ENCODE data around the gene SLC9A8.
A peak's percentile ranks its signal among the peaks of the same experiment; 100 is the strongest.

Gene SLC9A8

GRCh38 chr20:49786668-49787370, 25.8 kb upstream of the SLC9A8 start:
- no peak for DNase-seq (ENCODE audit: low read depth, low spot score)

DNA sequence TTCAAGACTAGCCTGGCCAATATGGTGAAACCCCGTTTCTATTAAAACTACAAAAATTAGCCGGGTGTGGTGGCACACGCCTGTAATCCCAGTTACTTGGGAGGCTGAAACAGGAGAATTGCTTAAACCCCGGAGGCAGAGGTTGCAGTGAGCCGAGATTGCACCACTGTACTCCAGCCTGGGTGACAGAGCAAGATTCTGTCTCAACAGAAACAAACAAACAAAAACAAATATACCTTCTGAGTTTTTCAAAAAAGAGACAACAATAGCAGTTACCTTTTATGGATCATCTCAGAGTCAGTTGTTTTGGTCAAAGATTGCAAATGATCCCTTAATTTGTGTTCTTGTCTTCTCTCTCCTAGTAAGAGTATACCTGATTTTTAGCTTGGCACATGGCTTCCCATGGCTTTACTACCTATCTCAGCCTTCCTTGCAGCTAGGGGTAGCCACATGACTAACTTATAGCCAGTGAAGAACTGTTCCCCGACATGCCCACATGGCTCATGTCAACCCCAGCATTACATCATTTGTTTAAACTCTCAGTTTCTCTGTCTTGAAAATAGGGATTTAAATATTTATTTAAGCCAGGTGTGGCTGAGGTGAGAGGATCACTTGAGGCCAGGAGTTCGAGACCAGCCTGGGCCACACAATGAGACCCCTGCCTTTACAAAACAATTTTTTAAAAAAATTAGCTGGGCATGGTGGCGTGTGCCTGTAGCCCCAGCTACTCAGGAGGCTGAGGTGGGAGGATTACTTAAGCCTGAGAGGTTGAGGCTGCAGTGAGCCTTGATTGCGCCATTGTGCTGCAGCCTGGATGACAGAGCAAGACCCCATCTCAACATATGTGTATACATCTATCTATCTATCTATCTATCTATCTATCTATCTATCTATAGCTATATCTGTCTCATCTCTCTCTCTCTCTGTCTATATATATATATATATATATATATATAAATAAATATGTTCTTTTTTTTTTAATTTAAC, 25.0 kb upstream of the SLC9A8 start:
- no peak for DNase-seq (ENCODE audit: low read depth, low spot score)

- DNase-seq (ENCODE audit: low read depth, low spot score): no peak
These were observed 22.4 kb upstream of the SLC9A8 start for GRCh38 chr20:49790077-49790798.

GRCh38 chr20:49791165-49791564, 21.5 kb upstream of the SLC9A8 start:
- no peak for DNase-seq (ENCODE audit: low read depth, low spot score)

DNA sequence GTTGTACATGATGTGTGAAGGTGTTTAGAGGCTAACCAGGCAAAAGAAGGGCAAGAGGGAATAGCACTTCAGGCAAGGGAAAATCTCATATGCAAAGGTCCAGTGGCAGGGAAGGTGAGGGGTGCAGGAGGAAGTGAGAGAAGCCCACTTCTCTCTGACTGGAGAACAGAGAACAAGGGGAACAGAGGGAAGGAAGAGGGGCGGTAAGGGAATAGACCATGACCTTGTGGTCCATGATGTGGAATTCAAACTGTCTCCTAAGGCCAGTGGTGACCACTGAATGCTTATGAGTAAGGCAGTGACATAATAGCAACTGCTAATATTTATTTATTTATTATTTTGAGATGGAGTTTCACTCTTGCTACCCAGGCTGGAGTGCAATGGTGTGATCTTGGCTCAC, 20.6 kb upstream of the SLC9A8 start:
- no peak for DNase-seq (ENCODE audit: low read depth, low spot score)

GRCh38 chr20:49792611-49793010, 20.0 kb upstream of the SLC9A8 start:
- DNase-seq (ENCODE audit: low read depth, low spot score): no peak

GRCh38 chr20:49794336-49795134, 18.1 kb upstream of the SLC9A8 start:
- DNase-seq (ENCODE audit: low read depth, low spot score): no peak

GRCh38 chr20:49795135-49795424, 17.5 kb upstream of the SLC9A8 start:
- no peak for DNase-seq (ENCODE audit: low read depth, low spot score)

DNA sequence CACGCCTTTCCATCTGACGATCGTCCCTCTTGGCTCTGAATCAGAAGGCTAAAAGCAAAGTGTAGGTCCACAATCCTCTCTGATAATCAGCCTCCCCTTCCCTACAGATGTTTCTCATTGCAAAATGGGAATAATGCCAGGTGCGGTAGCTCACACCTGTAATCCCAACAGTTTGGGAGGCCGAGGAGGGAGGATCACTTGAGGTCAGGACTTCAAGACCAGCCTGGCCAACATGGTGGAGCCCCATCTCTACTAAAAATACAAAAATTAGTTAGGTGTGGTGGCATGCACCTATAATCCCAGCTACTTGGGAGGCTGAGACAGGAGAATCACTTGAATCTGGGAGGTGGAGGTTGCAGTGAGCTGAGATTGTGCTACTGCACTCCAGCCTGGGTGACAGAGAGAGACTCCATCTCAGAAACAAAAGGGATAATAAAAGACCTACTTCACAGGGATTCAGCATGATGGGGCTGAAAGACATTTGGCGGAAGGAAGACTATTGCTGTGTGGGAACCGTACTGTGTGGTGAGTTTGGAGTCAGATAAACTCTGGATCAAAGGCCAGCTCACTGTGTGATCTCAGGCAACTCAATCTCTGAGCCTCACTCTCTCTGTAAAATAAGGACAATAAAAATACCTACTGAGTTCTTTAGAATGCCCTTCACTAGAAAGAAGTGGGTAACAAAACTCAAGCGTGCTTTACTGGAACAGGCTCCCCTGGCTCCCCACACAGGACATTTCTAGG, 15.9 kb upstream of the SLC9A8 start:
- DNase-seq (ENCODE audit: low read depth, low spot score): no peak

GRCh38 chr20:49797344-49797615, 15.3 kb upstream of the SLC9A8 start:
- DNase-seq (ENCODE audit: low read depth, low spot score): no peak

DNA sequence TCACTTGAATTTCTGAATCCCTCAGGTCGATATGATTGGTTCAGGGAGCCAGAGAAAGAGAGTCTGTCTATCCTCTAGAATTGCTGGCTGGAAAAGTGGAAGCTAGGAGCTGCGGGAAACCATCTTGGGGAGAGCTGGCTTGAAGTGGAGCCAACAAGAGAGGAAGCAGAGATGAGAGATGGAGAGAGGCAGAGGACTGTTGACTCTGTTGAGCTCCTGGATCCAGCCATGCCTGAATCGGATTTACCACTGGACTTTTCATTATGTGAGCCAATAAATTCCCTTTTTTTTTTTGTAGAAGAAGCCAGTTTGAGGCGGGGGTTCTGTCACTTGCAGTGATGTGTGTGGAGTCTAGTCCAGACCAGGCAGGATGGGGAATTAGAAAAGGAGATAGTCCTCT, 13.9 kb upstream of the SLC9A8 start:
- no peak for DNase-seq (ENCODE audit: low read depth, low spot score)

DNA sequence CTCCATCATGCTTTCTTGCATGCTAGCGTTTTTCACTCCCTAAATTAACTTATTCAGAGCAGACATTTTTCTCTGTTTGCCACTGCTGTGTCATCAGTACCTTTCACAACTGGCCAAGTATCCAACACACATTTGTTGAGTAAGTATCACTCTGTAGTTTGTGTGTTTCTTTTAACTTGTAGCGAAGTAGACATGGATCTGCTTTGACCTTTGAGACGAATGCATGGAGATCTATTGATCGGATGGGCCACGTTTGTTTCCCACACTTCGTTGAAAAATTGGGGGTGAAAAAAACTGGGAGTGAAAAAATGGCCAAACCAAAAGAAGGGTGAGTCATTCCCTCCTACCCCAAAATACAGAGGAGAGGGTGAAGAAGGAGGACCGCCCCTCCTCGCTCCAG, 12.9 kb upstream of the SLC9A8 start:
- no peak for DNase-seq (ENCODE audit: low read depth, low spot score)

DNA sequence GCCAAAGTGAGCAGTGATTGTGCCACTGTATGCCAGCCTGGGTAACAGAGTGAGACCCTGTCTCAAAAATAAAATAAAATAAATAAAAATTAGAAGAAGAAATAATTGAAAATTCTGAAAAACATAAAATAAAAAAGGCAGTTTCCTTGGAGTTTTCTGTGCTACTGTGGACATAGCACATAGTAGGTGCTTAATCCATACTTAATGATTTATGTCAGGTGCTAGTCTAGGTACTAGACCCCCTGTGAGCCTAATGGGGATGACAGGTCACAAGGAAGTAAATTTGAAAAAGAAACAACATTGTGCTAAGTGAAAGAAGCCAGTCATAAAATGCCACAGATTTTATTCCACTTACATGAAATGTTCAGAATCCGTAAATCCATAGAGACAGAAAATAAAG, 9.2 kb upstream of the SLC9A8 start:
- no peak for DNase-seq (ENCODE audit: low read depth, low spot score)

GRCh38 chr20:49804364-49804763, 8.3 kb upstream of the SLC9A8 start:
- no peak for DNase-seq (ENCODE audit: low read depth, low spot score)

- peak; percentile 36 for DNase-seq (ENCODE audit: low read depth, low spot score)
These were observed 7.3 kb upstream of the SLC9A8 start for GRCh38 chr20:49805224-49805876.

DNA sequence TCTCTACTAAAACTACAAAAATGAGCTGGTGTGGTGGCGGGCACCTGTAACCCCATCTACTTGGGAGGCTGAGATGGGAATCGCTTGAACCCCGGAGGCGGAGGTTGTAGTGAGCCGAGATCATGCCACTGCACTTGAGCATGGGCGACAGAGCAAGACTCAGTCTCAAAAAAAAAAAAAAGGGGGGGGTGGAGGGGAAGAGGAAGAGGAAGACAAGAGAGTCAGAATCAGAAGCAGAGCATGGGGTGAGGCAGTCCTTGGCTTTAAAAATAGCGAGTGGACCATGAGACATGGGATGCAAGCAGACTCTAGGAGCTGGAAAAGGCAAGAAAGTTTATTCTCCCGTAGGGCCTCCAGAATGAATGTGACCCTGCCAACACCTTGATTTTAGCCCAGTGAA, 3.9 kb upstream of the SLC9A8 start:
- DNase-seq (ENCODE audit: low read depth, low spot score): no peak

- no peak for DNase-seq (ENCODE audit: low read depth, low spot score)
These were observed 2.7 kb upstream of the SLC9A8 start for GRCh38 chr20:49809803-49810359.

DNA sequence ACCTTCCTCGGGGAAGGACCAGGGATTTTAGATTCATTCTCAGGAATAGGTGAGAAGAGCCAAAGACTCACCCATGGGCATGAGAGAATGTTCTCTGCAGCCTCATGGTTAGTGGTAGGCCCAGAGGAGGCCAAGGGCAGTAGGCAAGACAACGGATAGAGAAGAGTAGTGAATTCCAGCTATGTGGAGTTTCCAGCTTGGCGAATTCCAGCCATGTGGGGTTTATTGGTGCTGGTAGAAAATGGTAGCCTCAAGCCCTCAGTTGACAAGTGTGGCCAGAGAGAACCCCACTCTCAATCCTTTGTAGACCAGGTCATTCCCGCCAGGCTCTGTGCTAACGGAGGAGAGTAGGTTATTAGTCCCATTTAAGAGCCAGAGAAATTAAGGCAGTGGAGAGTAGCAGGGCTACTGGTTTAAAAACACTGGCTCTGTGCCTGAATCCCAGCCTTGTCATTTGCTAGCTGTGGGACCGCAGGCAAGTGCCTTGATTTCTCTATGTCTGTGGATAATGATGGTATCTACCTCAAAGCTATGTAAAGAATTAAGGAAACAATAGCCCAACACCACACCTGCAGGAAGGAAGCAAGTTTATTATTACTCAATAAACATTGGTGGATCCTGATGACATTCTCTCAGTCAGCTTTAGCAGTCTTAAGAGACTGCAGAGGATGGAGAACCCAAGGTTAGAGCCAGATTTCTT, 2.0 kb upstream of the SLC9A8 start:
- no peak for DNase-seq (ENCODE audit: low read depth, low spot score)

DNA sequence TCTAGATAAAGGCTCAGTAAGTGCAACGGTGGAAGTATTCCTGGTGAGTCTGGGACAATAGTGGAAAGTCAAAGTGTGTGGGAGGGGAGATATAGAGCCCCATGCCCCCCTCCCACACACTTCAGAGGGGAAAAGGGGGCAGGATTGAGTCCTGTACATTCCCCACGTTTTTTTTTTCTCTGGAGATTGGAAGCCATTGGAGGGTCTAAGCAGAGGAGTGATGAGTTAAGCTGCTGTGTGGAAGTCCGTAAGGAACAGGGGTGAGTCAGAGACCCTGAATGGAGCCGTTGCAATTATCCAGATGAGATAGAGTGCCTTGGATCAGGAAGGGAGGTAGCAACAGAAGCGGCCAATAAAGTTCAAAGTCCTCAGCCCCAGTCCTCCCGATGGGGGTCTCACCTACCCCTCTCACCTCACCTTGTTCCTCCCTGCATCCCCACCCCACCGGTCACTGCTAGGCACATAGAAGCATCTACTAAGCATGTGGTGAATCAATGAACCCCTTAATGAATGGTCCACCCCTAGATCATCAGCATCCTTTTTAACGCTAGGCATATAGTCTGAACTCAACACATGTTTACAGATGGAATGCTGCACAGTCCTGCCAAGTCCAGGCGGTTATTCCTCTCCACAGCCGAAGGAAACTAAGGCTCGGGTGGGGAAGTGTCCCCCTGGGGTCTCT, 662 bp upstream of the SLC9A8 start:
- no peak for DNase-seq (ENCODE audit: low read depth, low spot score)
